Measurements from ENCODE around the gene CAMK4.

Gene CAMK4

DNA sequence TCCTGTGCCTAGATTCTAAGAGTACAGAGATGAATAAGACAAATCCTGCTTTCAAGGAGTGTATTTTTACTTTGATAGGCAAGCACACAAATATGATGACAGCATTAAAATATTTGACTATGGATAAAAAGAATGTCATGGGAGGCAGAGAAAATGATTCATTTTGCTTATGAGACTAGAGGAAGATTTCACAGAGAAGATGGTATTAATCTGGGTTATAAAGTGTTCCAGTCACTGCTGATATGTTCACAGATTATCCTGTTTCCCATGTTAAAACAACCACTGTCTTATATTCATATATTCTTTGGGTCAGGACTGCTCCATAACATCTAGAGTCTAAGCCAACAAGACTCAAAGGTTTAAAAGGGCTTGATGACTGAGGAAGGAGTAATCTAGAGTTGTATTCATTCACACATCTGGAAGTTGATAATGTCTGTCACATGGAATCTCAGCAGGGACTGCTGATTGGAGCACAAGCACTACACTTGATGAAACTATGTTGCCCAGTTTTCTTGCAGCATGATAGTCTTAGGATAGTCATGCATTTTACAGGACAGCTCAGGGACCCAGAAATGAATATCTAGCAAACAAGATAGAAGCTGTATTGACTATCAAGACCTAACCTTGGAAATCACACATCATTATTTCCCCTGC is 208.8 kb downstream of the CAMK4 start:
- H3K9ac ChIP-seq (ENCODE audit: low read length) = no peak overlapping the region
- no peaks in the 10 kb centered on the region for H3K4me1 ChIP-seq (ENCODE audit: control insufficient read depth, insufficient read depth, low read length)
- no peak overlapping the region for H3K4me3 ChIP-seq (ENCODE audit: low read length)
- no peak overlapping the region for H3K27ac ChIP-seq (ENCODE audit: low read depth, low read length)
- H3K36me3 ChIP-seq (ENCODE audit: control insufficient read depth, insufficient read depth, low read length) = no peaks in the 10 kb centered on the region
- H3K27me3 ChIP-seq (ENCODE audit: control insufficient read depth, insufficient read depth, low read length) = no peaks in the 10 kb centered on the region

DNA sequence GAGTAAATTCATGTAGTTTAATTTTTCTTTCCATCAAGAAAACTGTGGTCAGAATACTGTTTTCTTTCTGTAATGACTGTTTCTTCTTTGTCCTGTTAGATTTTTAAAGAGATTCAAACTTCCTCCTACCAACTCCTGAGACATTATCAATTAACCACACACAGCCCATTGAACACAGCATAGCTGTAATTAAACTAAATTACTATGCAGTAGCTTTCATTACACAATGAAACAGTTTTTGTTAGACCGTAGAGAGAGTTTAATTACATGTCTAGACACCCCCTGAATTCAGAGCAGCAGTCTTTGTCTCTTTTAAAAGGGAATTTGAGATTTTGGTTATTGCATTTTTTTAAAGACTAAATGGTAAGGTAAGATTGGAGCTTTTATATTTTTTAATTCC is 210.6 kb downstream of the CAMK4 start:
- Histone ChIP-seq H3K36me3 (ENCODE audit: control insufficient read depth, insufficient read depth, low read length) (no peaks in the 10 kb centered on the region), H3K27me3 (ENCODE audit: control insufficient read depth, insufficient read depth, low read length) (no peaks in the 10 kb centered on the region), H3K4me3 (ENCODE audit: low read length) (no peak overlapping the region), H3K9ac (ENCODE audit: low read length) (no peak overlapping the region), H3K27ac (ENCODE audit: low read depth, low read length) (no peak overlapping the region), H3K4me1 (ENCODE audit: control insufficient read depth, insufficient read depth, low read length) (no peaks in the 10 kb centered on the region)

DNA sequence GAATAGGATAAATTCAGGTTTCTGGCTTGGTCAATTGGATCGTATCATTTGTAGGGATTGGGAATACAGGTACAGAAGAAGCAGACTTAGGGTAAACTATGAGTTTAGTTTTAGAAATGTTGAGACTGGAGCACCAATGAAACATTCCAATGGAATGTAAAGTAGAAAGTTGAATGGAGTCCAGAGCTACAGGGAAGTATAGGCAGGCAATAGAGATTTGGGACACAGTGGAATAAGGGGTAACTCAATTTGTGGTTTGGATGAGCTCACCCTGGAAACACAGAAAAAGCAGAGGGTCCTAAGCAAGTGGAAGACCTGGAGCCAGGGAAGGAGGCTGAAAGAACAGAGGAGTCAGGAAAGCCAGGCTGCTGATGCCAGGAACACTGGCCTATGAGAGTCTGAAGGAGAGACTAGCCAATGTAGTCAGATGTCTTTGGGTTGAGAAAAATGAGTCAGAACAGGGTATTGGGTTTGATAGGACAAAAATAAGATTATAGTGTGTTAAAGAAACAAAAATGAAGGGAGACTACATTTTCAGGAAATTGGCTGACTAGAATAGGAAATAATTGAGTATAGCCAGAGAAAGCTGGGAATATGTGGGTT is 215.4 kb downstream of the CAMK4 start:
- Histone ChIP-seq H3K9ac (ENCODE audit: low read length) (no peak overlapping the region), H3K27me3 (ENCODE audit: control insufficient read depth, insufficient read depth, low read length) (no peaks in the 10 kb centered on the region), H3K36me3 (ENCODE audit: control insufficient read depth, insufficient read depth, low read length) (no peaks in the 10 kb centered on the region), H3K4me1 (ENCODE audit: control insufficient read depth, insufficient read depth, low read length) (no peaks in the 10 kb centered on the region), H3K4me3 (ENCODE audit: low read length) (no peak overlapping the region), H3K27ac (ENCODE audit: low read depth, low read length) (no peak overlapping the region)

DNA sequence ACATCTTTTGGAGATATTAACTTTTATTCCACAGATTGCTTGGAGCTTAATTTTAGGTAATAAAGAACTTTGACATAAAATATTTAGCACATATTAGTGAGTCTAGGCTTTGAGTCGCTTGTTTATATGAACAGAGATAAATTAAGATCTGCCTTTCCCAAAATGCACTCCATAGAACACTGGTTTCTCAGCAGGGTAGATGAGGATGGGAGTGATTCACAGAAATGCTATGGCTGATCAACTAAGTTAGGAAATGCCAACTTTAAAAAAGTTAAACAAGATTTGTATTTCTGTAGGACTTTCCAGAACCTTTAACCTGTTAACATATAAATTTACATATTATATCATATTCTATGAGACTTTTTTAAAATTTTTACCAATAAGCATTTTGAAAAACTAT is 222.9 kb downstream of the CAMK4 start:
- Histone ChIP-seq H3K36me3 (ENCODE audit: control insufficient read depth, insufficient read depth, low read length) (no peaks in the 10 kb centered on the region), H3K27ac (ENCODE audit: low read depth, low read length) (no peak overlapping the region), H3K9ac (ENCODE audit: low read length) (no peak overlapping the region), H3K4me1 (ENCODE audit: control insufficient read depth, insufficient read depth, low read length) (no peaks in the 10 kb centered on the region), H3K27me3 (ENCODE audit: control insufficient read depth, insufficient read depth, low read length) (no peaks in the 10 kb centered on the region), H3K4me3 (ENCODE audit: low read length) (no peak overlapping the region)

DNA sequence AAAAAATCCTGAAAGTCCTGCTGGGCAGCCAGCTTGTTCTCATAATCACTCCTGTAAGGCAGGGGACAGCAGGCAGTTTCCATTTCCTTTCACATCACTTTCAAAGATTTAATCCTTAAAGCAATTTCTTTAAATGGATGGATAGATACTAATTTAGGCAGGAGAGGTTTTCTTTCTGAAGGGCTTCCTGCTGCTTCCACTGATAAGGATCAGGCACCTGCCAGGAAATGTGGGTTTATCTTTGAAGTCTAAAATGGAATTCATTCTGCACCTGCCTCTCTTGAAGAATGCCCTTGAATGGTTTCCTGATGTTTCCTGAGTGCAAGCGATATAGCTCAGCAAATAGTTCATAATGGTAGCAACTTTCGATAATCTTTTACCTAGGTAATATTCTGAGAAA is 223.6 kb downstream of the CAMK4 start:
- no peak overlapping the region for H3K27ac ChIP-seq (ENCODE audit: low read depth, low read length)
- H3K4me1 ChIP-seq (ENCODE audit: control insufficient read depth, insufficient read depth, low read length) = no peaks in the 10 kb centered on the region
- no peaks in the 10 kb centered on the region for H3K36me3 ChIP-seq (ENCODE audit: control insufficient read depth, insufficient read depth, low read length)
- H3K4me3 ChIP-seq (ENCODE audit: low read length) = no peak overlapping the region
- no peak overlapping the region for H3K9ac ChIP-seq (ENCODE audit: low read length)
- no peaks in the 10 kb centered on the region for H3K27me3 ChIP-seq (ENCODE audit: control insufficient read depth, insufficient read depth, low read length)

DNA sequence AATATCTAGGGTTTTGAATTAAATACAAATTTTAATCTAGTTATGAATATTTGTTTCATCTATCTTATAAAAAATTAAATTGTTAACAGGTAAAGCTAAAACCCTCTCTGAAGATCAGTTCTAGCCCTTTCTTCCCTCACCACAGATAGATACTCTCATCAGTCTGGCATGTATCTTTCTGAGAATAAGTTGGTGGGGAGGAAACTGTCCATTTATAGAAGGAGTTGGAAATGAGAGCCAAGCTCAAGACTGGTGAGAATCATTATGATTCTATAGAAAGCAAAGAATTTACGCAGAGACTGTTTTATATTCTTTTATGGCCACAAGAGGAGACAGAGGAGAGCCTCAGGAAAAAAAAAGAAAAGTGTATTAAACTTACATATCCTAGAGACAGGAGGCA is 229.1 kb downstream of the CAMK4 start:
- H3K4me3 ChIP-seq (ENCODE audit: low read length) = no peak overlapping the region
- H3K27me3 ChIP-seq (ENCODE audit: control insufficient read depth, insufficient read depth, low read length) = no peaks in the 10 kb centered on the region
- no peak overlapping the region for H3K9ac ChIP-seq (ENCODE audit: low read length)
- H3K27ac ChIP-seq (ENCODE audit: low read depth, low read length) = no peak overlapping the region
- no peaks in the 10 kb centered on the region for H3K4me1 ChIP-seq (ENCODE audit: control insufficient read depth, insufficient read depth, low read length)
- H3K36me3 ChIP-seq (ENCODE audit: control insufficient read depth, insufficient read depth, low read length) = no peaks in the 10 kb centered on the region

DNA sequence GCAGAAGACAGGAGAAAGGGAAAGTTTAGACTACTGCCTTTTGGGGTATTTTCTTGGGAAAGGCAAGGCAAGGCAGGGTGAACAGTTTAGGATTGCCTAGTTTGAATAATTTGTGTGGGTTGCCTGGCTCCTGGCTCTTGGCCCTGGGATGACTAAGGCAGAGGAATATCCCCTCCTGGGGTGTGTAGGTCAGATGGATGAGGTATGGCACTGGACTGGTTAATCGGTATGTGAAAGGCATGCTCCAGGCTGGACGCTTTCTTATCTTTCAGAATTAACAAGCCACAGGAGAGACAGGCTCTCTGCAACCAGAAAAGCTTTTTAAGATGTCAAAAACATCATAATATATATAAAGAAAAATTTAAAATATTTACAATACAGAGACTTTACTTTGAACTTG is 229.6 kb downstream of the CAMK4 start:
- H3K9ac ChIP-seq (ENCODE audit: low read length) = no peak overlapping the region
- H3K4me3 ChIP-seq (ENCODE audit: low read length) = no peak overlapping the region
- no peaks in the 10 kb centered on the region for H3K36me3 ChIP-seq (ENCODE audit: control insufficient read depth, insufficient read depth, low read length)
- no peaks in the 10 kb centered on the region for H3K27me3 ChIP-seq (ENCODE audit: control insufficient read depth, insufficient read depth, low read length)
- H3K27ac ChIP-seq (ENCODE audit: low read depth, low read length) = no peak overlapping the region
- H3K4me1 ChIP-seq (ENCODE audit: control insufficient read depth, insufficient read depth, low read length) = no peaks in the 10 kb centered on the region

DNA sequence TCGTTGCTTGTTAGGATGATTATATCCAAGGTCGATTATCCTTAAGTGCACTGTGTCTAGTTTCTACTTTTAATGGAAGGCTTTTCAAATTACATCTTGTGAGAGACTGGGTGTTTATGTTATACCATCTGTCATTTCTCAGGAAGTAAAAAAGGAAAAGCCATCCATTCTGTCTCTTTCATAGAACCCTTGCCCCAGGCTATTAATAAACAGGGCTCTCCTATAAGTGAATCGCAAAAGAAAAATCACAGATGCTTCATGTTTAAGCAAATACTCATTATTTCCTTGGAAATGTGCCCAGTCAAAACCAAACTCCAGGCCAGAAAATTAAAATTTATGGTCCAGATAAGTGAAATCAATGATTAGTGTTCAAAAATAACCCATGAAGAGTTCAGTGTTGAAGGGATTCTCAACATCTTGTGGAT is 230.0 kb downstream of the CAMK4 start:
- Histone ChIP-seq H3K36me3 (ENCODE audit: control insufficient read depth, insufficient read depth, low read length) (no peaks in the 10 kb centered on the region), H3K27me3 (ENCODE audit: control insufficient read depth, insufficient read depth, low read length) (no peaks in the 10 kb centered on the region), H3K27ac (ENCODE audit: low read depth, low read length) (no peak overlapping the region), H3K4me3 (ENCODE audit: low read length) (no peak overlapping the region), H3K9ac (ENCODE audit: low read length) (no peak overlapping the region), H3K4me1 (ENCODE audit: control insufficient read depth, insufficient read depth, low read length) (no peaks in the 10 kb centered on the region)

DNA sequence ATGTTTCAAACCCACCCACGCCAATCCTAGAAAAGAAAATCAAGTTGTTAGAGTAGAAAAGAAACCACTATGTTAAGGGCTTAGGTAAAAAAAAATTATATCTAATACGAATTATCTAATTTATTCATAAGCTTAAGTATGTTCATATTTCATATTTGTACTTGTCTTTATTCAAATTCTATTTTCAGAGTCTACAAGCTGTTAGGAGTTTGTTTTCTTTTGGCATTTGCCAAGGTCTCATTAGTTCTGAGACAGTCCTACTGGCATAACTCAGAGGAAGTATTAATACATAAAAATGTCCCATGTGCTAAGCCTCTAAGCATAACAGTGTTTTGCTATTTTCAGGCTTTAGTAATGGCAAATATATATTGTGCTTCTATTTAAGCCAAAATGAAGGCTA is 230.6 kb downstream of the CAMK4 start:
- no peak overlapping the region for H3K4me3 ChIP-seq (ENCODE audit: low read length)
- no peak overlapping the region for H3K27ac ChIP-seq (ENCODE audit: low read depth, low read length)
- no peak overlapping the region for H3K9ac ChIP-seq (ENCODE audit: low read length)
- H3K36me3 ChIP-seq (ENCODE audit: control insufficient read depth, insufficient read depth, low read length) = no peaks in the 10 kb centered on the region
- H3K27me3 ChIP-seq (ENCODE audit: control insufficient read depth, insufficient read depth, low read length) = no peaks in the 10 kb centered on the region
- no peaks in the 10 kb centered on the region for H3K4me1 ChIP-seq (ENCODE audit: control insufficient read depth, insufficient read depth, low read length)

DNA sequence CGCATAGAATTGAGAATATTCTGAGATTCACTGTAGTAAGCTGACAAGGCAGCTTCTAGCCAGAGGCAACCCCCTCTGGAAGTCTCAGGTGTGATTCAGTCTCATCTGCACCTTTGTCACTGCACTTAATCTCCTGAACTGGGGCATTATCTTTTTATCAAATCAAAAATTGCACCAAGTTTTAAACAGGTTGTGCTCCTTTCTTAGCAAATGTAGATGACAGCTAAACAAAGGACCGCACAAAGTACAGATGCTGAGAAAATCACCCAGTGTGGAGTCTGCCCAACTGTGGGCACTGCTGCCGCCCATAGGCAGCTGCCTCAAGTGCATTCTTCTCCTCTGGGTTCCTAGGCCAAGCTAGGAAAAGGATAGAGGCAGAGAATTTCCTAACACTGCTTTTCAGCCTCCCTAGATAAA is 237.1 kb downstream of the CAMK4 start:
- no peak overlapping the region for H3K27ac ChIP-seq (ENCODE audit: low read depth, low read length)
- H3K36me3 ChIP-seq (ENCODE audit: control insufficient read depth, insufficient read depth, low read length) = no peaks in the 10 kb centered on the region
- no peak overlapping the region for H3K9ac ChIP-seq (ENCODE audit: low read length)
- H3K4me1 ChIP-seq (ENCODE audit: control insufficient read depth, insufficient read depth, low read length) = no peaks in the 10 kb centered on the region
- no peak overlapping the region for H3K4me3 ChIP-seq (ENCODE audit: low read length)
- no peaks in the 10 kb centered on the region for H3K27me3 ChIP-seq (ENCODE audit: control insufficient read depth, insufficient read depth, low read length)

DNA sequence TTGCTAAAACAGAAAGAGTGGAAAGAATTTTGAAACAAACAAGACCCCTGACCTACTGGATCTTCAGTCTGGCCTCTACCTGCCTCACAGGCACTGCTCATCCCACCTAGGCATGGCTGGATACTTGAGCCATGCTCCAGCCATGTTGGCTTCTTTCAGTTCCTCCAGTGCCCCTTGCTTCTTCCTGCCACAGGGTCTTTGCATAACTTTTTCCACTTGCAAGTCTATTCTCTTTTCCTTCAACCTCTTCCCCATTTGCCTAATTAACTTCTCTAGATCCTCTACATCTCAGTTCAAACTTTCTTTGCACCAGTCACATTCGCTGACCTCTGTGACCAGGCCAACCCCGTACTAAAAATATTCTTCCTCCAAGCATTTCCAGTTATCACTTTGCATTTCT is 237.8 kb downstream of the CAMK4 start:
- Histone ChIP-seq H3K27ac (ENCODE audit: low read depth, low read length) (no peak overlapping the region), H3K4me3 (ENCODE audit: low read length) (no peak overlapping the region), H3K4me1 (ENCODE audit: control insufficient read depth, insufficient read depth, low read length) (no peaks in the 10 kb centered on the region), H3K36me3 (ENCODE audit: control insufficient read depth, insufficient read depth, low read length) (no peaks in the 10 kb centered on the region), H3K9ac (ENCODE audit: low read length) (no peak overlapping the region), H3K27me3 (ENCODE audit: control insufficient read depth, insufficient read depth, low read length) (no peaks in the 10 kb centered on the region)

DNA sequence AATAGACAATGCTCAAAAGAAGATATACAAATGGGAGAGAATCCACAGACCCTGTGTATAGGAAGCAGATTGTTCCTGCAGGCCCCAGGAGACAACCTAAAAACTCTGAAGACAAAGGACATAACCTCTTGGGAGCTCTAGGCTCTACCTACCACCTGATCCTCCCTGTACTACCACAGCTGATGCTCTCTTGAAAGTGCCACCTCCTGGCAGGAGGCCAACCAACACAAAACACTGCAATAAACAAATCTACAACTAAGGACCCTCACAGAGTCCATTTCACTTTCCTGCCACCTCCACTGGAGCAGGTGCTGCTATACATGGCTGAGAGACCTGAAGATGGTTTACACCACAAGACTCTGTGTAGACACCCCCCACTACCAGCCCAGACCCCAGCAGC is 239.1 kb downstream of the CAMK4 start:
- Histone ChIP-seq H3K4me1 (ENCODE audit: control insufficient read depth, insufficient read depth, low read length) (no peaks in the 10 kb centered on the region), H3K27me3 (ENCODE audit: control insufficient read depth, insufficient read depth, low read length) (no peaks in the 10 kb centered on the region), H3K36me3 (ENCODE audit: control insufficient read depth, insufficient read depth, low read length) (no peaks in the 10 kb centered on the region), H3K9ac (ENCODE audit: low read length) (no peak overlapping the region), H3K27ac (ENCODE audit: low read depth, low read length) (no peak overlapping the region), H3K4me3 (ENCODE audit: low read length) (no peak overlapping the region)

DNA sequence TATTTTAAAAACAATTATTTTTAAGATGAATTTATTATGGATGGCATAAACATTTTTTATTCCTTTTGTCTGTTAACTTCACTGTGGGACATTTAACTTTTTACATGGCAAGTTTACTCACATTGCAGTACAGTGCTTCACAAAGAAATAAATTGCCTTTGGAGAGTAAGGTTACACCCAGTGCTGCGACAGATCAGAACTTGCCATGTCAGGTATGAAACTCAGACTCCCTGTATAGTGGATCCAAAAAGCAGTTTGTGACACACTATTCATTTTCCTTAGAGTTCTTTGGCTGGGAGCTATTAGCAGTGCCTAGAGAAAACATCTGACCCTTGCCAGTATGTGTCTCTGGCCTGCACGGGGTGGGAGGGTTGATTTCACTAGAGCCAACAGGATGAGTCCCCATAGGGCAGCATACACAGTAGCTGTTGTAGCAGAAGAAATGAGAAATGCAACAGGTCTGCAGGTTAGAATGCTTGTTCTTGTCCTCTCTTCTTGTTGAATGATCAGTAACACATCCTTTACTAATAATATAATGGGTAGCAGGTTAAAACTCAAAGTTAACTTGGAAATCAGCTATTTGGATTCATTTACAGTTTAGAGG is 245.2 kb downstream of the CAMK4 start:
- Histone ChIP-seq H3K27me3 (ENCODE audit: control insufficient read depth, insufficient read depth, low read length) (no peaks in the 10 kb centered on the region), H3K36me3 (ENCODE audit: control insufficient read depth, insufficient read depth, low read length) (no peaks in the 10 kb centered on the region), H3K9ac (ENCODE audit: low read length) (no peak overlapping the region), H3K4me1 (ENCODE audit: control insufficient read depth, insufficient read depth, low read length) (no peaks in the 10 kb centered on the region), H3K4me3 (ENCODE audit: low read length) (no peak overlapping the region), H3K27ac (ENCODE audit: low read depth, low read length) (no peak overlapping the region)
